Fibroblast of pulmonary artery (primary cell): Measurements from ENCODE around the gene LRRC17.

Source experiments
- DNase-seq: peaks from one replicate; pipeline ENCODE4 v3.0.0-alpha.2; 2010; ENCODE audit warnings: low read depth
- H3K4me3 ChIP-seq: replicated peaks from 2 replicates; pipeline ENCODE4 v1.5.1; 2011; ENCODE audit warnings: low read depth, mild to moderate bottlenecking, control low read depth, low read length, moderate library complexity
- TF ChIP-seq, protein P1 (sequence below): IDR thresholded peaks from 2 replicates; pipeline ENCODE4 v1.5.1; 2011; ENCODE audit warnings: mild to moderate bottlenecking, control low read depth, low read length, inconsistent platforms; ENCODE audit errors: missing control alignments

The LRRC17 gene

DNA sequence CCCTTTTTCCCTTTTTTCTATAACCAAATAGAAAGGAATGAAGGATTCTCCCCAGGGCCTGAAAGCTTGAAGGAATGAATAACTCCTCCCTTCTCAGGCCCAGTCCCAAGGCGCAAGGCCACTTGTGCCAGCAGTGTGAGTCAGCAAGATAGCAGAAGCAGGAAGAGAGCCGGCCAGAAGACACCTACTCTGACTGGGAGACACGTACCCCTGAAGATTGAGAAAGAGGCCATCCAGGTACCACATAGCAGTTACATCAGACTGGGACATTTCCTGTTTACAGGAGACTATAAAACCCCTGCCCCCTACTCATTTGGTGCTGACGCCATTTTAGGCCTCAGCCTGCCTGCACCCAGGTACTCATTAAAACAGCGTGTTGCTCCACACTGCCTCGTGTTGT lies 65.5 kb downstream of the LRRC17 start:
- H3K4me3 ChIP-seq = no peak overlapping the region
- DNase-seq = peak; percentile 90
- TF ChIP-seq, protein P1, sequence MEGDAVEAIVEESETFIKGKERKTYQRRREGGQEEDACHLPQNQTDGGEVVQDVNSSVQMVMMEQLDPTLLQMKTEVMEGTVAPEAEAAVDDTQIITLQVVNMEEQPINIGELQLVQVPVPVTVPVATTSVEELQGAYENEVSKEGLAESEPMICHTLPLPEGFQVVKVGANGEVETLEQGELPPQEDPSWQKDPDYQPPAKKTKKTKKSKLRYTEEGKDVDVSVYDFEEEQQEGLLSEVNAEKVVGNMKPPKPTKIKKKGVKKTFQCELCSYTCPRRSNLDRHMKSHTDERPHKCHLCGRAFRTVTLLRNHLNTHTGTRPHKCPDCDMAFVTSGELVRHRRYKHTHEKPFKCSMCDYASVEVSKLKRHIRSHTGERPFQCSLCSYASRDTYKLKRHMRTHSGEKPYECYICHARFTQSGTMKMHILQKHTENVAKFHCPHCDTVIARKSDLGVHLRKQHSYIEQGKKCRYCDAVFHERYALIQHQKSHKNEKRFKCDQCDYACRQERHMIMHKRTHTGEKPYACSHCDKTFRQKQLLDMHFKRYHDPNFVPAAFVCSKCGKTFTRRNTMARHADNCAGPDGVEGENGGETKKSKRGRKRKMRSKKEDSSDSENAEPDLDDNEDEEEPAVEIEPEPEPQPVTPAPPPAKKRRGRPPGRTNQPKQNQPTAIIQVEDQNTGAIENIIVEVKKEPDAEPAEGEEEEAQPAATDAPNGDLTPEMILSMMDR = no peak

DNA sequence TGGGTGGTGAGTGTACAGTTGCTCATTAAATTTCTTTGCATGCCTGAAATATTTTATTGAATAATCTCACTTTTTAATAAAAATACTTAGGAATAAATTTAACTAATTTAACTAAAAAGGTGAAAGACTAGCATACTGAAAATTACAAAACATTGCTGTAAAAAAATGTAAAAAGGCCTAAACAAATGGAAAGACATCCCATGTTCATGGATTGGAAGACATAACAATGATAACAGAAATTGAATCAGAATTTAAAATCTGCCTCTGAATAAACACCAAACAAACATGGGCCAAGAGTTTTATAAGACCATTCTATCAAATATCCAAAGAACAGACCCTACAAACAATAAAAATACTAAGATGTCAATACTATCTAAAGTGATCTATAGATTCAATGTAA lies 66.9 kb downstream of the LRRC17 start:
- TF ChIP-seq, protein P1 = no peak
- no peak for DNase-seq
- no peak overlapping the region for H3K4me3 ChIP-seq

DNA sequence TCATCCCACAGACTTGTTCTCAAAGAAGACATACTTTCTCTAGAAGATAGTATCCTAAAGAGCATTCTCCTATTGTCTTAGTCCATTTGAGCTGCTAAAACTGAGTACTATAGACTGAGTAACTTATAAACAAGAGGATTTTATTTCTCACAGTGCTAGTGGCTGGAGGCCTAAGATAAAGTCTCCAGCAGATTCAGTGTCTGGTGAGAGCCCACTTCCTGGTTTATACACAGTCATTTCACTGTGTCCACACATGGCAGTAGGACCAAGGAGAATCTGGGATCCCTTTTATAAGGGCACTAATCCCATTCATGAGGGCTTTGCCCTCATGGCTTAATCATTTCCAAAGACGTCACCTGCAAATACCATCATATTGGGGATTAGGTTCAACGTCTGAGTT lies 68.7 kb downstream of the LRRC17 start:
- H3K4me3 ChIP-seq = no peak overlapping the region
- TF ChIP-seq, protein P1 = no peak

DNA sequence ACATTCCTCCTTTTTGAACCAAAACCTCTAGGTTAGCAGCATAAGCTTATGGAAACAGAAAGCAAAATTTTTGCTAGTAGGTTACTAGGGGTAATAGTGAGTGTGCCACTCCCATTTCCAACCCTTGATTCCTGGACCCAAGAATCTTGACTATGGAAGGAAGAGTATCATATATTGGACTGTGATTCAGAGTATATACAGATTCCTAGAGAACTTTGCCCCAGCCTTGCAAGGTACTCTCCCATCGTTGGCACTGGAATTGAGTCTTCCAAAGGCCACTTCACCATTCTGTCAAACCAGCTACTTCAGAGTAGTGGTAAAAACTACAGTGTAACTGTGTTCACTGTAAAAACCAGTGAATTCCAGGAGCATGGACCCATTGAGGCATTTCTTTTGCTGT lies 69.4 kb downstream of the LRRC17 start:
- no peak for DNase-seq
- no peak overlapping the region for H3K4me3 ChIP-seq
- TF ChIP-seq, protein P1 = no peak

More for the DNA sequence above, 68.7 kb downstream of the LRRC17 start:
- DNase-seq = no peak

DNA sequence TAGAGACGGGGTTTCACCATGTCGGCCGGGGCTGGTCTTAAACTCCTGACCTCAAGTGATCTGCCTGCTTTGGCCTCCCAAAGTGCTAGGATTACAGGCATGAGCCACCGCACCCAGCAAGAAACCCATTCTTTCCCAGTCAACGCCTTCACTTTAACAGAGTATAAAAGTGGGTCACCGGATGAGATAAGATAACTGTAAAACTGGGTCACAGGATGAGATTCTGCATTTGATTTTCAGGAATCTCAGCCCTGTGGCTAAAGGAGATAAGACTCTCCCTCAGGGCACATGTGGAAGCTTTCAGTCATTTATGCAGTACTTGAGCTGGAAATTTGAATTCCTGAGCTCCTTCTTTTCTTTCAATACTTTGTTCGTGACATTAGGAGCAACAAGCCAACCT lies 70.8 kb downstream of the LRRC17 start:
- no peak for DNase-seq
- H3K4me3 ChIP-seq = no peak overlapping the region
- TF ChIP-seq, protein P1 = no peak

DNA sequence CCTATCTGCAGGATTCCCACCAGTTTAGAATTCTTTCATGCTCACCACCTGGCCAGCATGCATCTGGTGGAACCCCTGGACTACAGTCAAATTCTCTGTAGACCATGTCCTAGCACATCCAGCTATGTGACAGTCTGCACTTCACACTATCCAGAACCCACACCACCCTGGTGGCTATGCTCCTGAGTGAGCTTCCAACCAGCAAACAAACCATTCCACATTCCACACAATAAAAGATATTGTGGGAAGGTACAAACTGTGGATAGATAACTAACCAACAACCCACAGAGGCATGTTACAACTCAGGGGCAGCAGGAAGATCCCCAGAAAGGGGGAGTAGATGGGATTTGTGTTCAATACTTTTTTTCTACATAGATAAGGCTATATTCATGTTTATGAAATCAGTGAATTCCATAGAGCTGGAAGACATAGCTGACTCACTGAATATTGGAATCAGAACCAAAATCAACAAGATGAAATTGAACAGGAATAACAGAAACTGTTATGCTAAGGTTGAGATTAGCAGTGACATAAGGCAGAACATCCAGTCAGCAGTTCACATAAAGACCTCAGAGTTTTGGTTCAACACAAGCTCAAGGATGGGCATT lies 72.5 kb downstream of the LRRC17 start:
- TF ChIP-seq, protein P1 = no peak
- peak; percentile 31 for DNase-seq
- no peak overlapping the region for H3K4me3 ChIP-seq

DNA sequence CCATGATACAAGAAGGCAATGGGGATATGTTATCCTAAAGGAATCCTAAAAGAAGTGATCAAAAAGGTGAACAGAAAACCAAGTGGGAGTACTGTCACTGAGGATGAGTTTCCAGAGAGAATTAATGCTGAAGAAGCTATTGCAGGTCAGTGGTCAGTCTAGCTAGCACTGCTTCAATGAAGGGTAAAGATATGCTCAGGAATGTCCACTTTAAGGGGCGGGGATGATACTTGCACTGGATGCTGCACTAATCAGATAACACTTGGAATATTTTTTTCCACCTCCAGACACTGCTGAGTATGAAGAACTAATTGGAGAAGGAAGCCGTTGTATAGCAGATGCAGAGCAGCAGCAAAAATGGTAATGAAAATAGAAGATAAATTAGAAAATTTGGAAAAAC lies 75.3 kb downstream of the LRRC17 start:
- DNase-seq = no peak
- TF ChIP-seq, protein P1 = no peak

More for the DNA sequence above, 75.3 kb downstream of the LRRC17 start:
- no peak overlapping the region for H3K4me3 ChIP-seq
